NOMO-1 treated with DMSO at 0.1 percent for 48 hours (cell line): ENCODE data around the gene TMEM163.

Experiments used
- DNase-seq: peaks from one replicate; lab custom pipeline; 2025; ENCODE audit not compliant: unreplicated experiment; lab: John Stamatoyannopoulos, UW

TMEM163 gene

GRCh38 chr2:134413912-134414311 lies 304.9 kb downstream of the TMEM163 start:
- no peak for DNase-seq

GRCh38 chr2:134413430-134413829 lies 305.4 kb downstream of the TMEM163 start:
- DNase-seq, result no peak

- no peak for DNase-seq
Observed at GRCh38 chr2:134412639-134412999, 306.2 kb downstream of the TMEM163 start.

GRCh38 chr2:134411828-134412638 lies 306.8 kb downstream of the TMEM163 start:
- DNase-seq, result peak; percentile 77

- no peak for DNase-seq
Observed at GRCh38 chr2:134411279-134411827, 307.4 kb downstream of the TMEM163 start.

- DNase-seq, result no peak
Observed at GRCh38 chr2:134410831-134411231, 308.0 kb downstream of the TMEM163 start.

- DNase-seq, result no peak
Observed at GRCh38 chr2:134410006-134410405, 308.8 kb downstream of the TMEM163 start.

GRCh38 chr2:134408791-134409190 lies 310.0 kb downstream of the TMEM163 start:
- DNase-seq, result no peak

- no peak for DNase-seq
Observed at GRCh38 chr2:134408386-134408785, 310.4 kb downstream of the TMEM163 start.

GRCh38 chr2:134407154-134407890 lies 311.5 kb downstream of the TMEM163 start:
- DNase-seq, result no peak

GRCh38 chr2:134406736-134407135 lies 312.1 kb downstream of the TMEM163 start:
- DNase-seq, result no peak

- no peak for DNase-seq
Observed at GRCh38 chr2:134406311-134406710, 312.5 kb downstream of the TMEM163 start.
